IPS-15b (cell line): ENCODE results near the gene BOD1L1.

Source experiments
- H3K27me3 ChIP-seq: one replicate; pipeline ENCODE4 v1.6.1; 2013; ENCODE audit warnings: low read length; ENCODE audit not compliant: control insufficient read depth, insufficient read depth
- H3K36me3 ChIP-seq: one replicate; pipeline ENCODE4 v1.6.1; 2013; ENCODE audit warnings: low read length; ENCODE audit not compliant: control insufficient read depth, insufficient read depth
- H3K4me1 ChIP-seq: one replicate; pipeline ENCODE4 v1.6.1; 2013; ENCODE audit warnings: mild to moderate bottlenecking, low read length; ENCODE audit not compliant: control insufficient read depth, insufficient read depth
- H3K4me3 ChIP-seq: one replicate; pipeline ENCODE4 v1.5.1; 2013; ENCODE audit warnings: low read depth, low read length
- H3K9ac ChIP-seq: one replicate; pipeline ENCODE4 v1.6.1; 2013; ENCODE audit warnings: low read depth, mild to moderate bottlenecking, low read length
- H3K9me3 ChIP-seq: one replicate; pipeline ENCODE4 v1.6.1; 2013; ENCODE audit warnings: mild to moderate bottlenecking, low read length; ENCODE audit not compliant: control insufficient read depth, insufficient read depth

The BOD1L1 gene

GRCh38 chr4:13548984-13549546, 78.5 kb downstream of the BOD1L1 start:
- Histone ChIP-seq H3K9me3 (no peaks in the 10 kb centered on the region), H3K4me3 (peak overlapping the region; percentile 74), H3K27me3 (peaks cover 63% of the 10 kb centered on the region), H3K4me1 (peaks cover 11% of the 10 kb centered on the region), H3K36me3 (no peaks in the 10 kb centered on the region), H3K9ac (no peak overlapping the region)

GRCh38 chr4:13548059-13548983, 79.2 kb downstream of the BOD1L1 start:
- no peaks in the 10 kb centered on the region for H3K36me3 ChIP-seq
- peaks cover 71% of the 10 kb centered on the region for H3K27me3 ChIP-seq
- H3K4me1 ChIP-seq, result peaks cover 12% of the 10 kb centered on the region
- no peak overlapping the region for H3K9ac ChIP-seq
- peak overlapping the region; percentile 74 for H3K4me3 ChIP-seq
- no peaks in the 10 kb centered on the region for H3K9me3 ChIP-seq

DNA sequence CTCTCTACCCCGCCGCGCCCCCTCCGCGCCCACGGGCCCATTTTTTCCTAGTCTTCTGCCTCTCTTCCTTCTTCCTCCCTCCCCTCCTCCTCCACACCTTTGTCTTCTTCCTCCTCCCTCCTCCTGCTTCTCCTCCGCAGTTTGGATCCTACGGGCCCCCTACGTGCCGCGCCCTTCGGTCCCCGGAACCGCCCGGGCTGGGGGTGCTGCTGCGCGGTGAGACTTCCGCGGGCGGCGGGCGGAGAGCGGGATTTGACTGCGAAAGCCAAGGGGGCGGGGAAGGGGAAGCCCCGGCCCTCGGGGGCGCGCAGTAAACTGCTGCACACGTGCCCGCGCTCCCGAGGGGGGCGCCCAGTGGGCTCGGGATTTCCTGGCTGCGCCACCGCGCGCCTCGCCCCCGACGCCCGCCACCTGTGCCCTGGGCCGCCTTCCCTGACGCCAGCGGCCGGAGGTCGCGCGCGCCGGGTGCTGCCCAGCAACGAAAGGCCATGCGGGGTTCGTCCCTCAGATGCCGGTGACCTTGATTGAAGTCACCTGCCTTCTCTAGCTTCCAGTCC, 80.0 kb downstream of the BOD1L1 start:
- peaks cover 73% of the 10 kb centered on the region for H3K27me3 ChIP-seq
- H3K4me1 ChIP-seq, result peaks cover 13% of the 10 kb centered on the region
- H3K9me3 ChIP-seq, result no peaks in the 10 kb centered on the region
- peak overlapping the region; percentile 63 for H3K4me3 ChIP-seq
- H3K36me3 ChIP-seq, result no peaks in the 10 kb centered on the region
- H3K9ac ChIP-seq, result no peak overlapping the region

DNA sequence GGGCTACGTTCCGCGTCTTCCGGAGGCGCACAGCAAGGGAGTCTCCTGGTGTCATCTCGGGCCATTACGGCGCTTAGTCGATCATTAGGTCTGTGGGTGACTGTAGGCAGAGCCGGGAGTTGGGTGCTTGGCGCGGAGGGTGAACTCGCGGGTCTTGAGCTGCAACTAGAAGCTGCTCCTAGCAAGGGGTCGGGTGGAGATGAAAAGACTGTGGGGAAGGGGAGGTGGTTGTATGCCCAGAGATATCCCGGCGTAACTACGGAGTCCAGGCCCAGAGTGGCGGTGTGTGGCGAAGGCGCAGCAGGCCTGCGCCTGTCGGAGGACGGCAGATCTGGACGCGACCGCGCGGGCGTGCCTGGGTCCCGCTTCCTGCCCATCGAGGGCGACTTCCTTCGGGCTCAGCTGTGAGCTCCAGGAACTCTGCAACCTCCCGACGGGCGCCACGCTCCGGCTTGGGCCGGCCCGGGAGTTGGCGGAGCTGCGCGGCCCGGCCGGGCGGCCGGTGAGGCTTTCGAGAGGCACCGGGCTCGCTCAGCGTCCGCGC, 80.5 kb downstream of the BOD1L1 start:
- H3K9me3 ChIP-seq, result no peaks in the 10 kb centered on the region
- H3K9ac ChIP-seq, result no peak overlapping the region
- peaks cover 79% of the 10 kb centered on the region for H3K27me3 ChIP-seq
- peak overlapping the region; percentile 63 for H3K4me3 ChIP-seq
- H3K4me1 ChIP-seq, result peaks cover 13% of the 10 kb centered on the region
- no peaks in the 10 kb centered on the region for H3K36me3 ChIP-seq

GRCh38 chr4:13546142-13546940, 81.2 kb downstream of the BOD1L1 start:
- Histone ChIP-seq H3K27me3 (peaks cover 85% of the 10 kb centered on the region), H3K4me3 (peak overlapping the region; percentile 63), H3K9me3 (no peaks in the 10 kb centered on the region), H3K36me3 (no peaks in the 10 kb centered on the region), H3K4me1 (peaks cover 14% of the 10 kb centered on the region), H3K9ac (no peak overlapping the region)

DNA sequence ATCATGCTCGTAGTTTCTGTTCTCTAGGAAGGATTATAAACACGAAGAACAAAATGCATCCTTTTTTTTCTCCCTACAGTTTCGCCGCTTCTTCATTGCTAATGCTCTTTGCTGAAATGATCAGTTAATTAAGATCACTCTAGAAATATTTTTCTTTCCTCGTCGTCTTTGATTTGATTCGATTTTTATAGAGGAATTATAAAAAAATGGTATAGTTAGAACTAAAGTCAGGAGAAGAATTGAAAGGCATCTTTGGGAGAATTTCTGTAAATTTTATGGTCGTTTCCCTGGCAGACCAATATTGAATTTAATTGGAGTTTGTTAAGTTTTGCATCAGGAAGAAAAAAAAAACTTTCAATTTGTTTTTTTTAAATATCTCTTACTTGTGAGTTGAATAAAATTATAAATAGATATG, 82.1 kb downstream of the BOD1L1 start:
- Histone ChIP-seq H3K4me3 (peak overlapping the region; percentile 46), H3K27me3 (peaks cover 86% of the 10 kb centered on the region), H3K9me3 (no peaks in the 10 kb centered on the region), H3K9ac (no peak overlapping the region), H3K4me1 (peaks cover 16% of the 10 kb centered on the region), H3K36me3 (no peaks in the 10 kb centered on the region)

DNA sequence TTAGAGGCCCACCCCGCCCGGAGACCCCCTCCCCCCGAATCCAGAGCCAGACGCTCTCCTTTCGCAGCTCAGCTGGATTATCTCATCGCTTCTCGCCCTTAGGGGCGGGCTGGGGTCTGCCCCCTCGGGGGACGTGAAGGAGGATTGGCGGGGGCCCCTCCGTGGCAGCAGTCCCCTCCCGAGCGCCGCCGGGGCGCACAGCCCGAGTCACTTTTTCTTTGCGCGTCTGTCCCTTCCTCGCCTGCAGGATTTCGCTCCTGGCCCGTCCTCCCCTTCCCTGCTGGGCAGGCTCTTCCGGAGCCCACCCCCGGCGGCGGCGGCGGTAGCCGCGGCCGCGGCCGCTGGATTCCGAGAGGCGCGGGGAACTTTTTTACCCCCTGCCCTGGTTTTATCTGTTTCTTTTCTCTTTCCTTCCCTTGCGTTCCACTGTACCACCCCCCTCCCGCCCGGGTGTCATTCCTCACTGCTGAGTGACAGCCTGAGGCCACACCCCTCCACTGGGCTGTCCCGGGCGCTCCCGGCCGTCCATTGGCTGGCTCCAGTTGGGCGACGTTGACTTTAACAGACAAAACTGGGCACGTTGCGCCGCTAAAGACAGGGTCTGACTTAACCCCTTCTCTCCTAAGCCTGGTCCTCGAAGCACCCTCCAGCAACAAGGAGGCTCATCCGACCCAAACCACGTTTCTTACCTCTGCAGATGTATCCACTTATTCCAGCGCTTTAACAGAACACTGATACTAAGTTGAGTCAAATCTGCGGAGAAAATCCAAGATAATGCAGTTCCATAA, 82.7 kb downstream of the BOD1L1 start:
- H3K9ac ChIP-seq, result no peak overlapping the region
- peak overlapping the region; percentile 46 for H3K4me3 ChIP-seq
- peaks cover 16% of the 10 kb centered on the region for H3K4me1 ChIP-seq
- H3K27me3 ChIP-seq, result peaks cover 86% of the 10 kb centered on the region
- no peaks in the 10 kb centered on the region for H3K9me3 ChIP-seq
- no peaks in the 10 kb centered on the region for H3K36me3 ChIP-seq

- Histone ChIP-seq H3K4me1 (peaks cover 16% of the 10 kb centered on the region), H3K36me3 (no peaks in the 10 kb centered on the region), H3K4me3 (peak within 1 kb of the TSS; percentile 46), H3K9ac (no peak within 1 kb of the TSS), H3K27me3 (peaks cover 86% of the 10 kb centered on the region), H3K9me3 (no peaks in the 10 kb centered on the region)
These were observed 83.5 kb downstream of the BOD1L1 start, which contains the start of gene NKX3-2 for GRCh38 chr4:13543839-13544605. TSS of gene NKX3-2 (minus strand) at chr4:13544508. CDS start at chr4:13544414, 94 bp downstream.

- Histone ChIP-seq H3K4me1 (peaks cover 14% of the 10 kb centered on the region), H3K9ac (no peak overlapping the region), H3K9me3 (no peaks in the 10 kb centered on the region), H3K4me3 (peak overlapping the region; percentile 45), H3K27me3 (peaks cover 87% of the 10 kb centered on the region), H3K36me3 (no peaks in the 10 kb centered on the region)
These were observed 84.3 kb downstream of the BOD1L1 start for GRCh38 chr4:13543032-13543838.
